Lower leg skin (tissue), 3 donors: ENCODE measurements around the gene ADM2.

Source experiments
- CTCF ChIP-seq, 3 donors: fragments of 450-650 bp; IDR thresholded peaks; one replicate each; pipeline ENCODE4 v1.5.1; 2016; ENCODE audit warnings: antibody characterized with exemption in 3 of 3, mild to moderate bottlenecking in 3 of 3, moderate library complexity in 2 of 3
- POLR2A ChIP-seq, 2 donors: fragments of 450-650 bp; IDR thresholded peaks; one replicate each; pipeline ENCODE4 v1.6.1; 2016 to 2017; ENCODE audit warnings: antibody characterized with exemption in 2 of 2, mild to moderate bottlenecking in 1 of 2, moderate library complexity in 1 of 2

DNA sequence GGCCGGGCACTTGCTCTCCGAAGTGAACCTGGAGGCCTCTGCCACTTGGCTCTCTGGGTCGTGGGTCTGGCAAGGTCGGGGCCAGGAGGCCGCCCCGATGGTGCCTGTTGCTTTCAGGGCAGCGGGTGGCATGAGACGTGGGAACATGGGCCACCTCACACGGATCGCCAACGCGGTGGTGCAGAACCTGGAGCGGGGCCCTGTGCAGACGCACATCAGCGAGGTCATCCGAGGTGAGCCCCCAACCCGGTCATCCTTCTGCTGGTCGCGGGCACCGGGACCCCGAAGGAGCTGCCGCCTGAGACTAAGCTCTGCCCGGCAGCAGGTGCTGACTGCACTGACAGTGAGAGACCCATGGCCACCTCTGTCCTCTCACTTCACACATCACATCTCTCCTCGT is 46.5 kb upstream of the ADM2 start:
- TF ChIP-seq CTCF (IDR thresholded peaks at IDR 0.05) (no peak), POLR2A (IDR thresholded peaks at IDR 0.05) (no peak)
